NCI-H1694 treated with DMSO at 0.1 percent for 48 hours (cell line): Measurements from ENCODE around the gene PAK5.

Experiments used
- DNase-seq: peaks from one replicate; lab custom pipeline; 2025; lab: John Stamatoyannopoulos, UW

Gene PAK5

DNA sequence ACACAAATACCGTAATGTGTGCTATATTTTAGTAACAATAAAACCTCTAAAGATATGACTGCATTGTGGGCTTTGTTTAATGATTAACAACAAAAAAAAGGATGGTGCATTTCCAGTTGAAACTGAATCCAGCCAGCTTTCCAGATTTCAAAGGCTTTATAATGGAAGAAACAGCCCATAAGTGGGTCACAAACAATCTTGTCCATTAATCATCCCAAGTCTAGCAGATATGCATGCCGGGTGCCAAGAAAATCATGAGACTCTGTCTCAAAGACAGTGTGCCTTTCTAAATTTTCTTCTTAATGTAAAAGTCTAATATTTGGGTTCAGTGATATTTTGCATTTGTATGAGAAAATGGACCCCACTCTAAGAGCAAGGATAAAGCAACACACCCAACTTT, 345.1 kb downstream of the PAK5 start:
- DNase-seq: no peak

DNA sequence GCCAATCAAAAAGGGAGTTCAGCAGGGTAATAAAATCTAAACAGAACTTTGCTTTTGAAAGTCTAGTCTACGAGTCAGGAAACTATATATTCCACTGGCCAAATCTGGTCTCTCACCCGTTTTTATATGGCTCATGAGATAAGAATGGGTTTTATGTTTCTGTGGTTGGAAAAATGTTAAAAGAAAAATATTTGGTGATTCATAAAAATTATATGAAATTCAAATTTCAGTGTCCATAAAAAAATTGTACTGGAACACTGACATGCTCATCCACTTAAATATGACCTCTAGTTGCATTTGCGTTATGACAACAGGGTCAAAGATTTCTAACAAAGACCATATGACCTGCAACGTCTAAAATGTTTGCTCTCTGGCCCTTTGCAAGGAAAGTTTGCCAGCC, 346.8 kb downstream of the PAK5 start:
- DNase-seq: no peak

DNA sequence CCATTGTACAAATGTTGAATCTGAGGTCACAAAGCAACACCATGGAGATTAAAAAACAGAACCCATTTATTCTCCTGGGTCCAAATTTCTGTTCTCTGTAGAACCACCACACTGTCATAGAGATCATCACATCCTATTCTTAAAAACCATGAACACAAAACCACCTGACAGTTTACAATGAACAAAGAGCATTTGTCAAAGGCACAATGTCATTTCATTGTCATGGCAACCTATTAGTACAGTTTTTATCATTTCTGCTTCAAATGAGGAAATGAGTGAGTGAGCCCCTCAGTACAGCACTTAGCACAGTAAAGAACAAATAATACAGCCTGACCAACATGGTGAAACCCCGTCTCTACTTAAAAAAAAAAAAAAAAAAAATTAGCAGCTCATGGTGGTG, 347.6 kb downstream of the PAK5 start:
- DNase-seq: no peak

DNA sequence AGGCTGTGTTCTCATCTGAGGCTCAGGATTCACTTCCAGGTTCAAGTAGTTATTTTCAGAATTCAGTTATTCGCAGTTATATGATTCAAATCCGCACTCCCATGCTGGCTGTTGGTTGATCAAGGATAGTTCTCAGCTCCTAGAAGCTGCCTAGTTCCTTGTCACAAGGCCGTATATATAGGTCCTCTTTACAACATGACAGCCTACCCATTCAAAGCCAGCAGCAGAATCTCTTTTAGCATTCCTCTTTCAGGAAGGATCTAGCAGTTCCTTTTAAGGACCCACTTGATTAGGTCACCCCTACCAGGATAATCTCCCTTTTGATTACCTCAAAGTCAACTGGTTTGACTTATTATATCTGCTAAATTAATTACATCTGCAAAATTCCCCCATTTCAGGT, 348.2 kb downstream of the PAK5 start:
- DNase-seq: no peak

DNA sequence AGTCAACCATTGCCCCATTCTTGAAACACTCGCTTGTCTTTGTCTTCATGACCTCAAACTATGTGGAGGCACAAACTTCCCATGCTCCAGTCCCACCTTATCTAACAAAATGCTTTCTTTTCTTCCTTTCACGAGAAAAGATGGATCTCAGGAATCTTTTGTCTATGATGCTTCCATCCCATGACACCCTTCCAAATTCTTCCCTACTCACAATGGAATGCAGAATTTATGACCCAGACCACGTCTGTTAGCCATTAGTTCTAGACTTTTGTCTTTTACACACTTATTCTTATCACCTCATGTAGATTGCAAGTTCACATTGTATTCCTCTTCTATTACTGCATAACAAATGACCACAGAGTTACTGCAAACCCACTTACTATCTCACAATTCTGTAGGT, 348.7 kb downstream of the PAK5 start:
- DNase-seq: no peak

DNA sequence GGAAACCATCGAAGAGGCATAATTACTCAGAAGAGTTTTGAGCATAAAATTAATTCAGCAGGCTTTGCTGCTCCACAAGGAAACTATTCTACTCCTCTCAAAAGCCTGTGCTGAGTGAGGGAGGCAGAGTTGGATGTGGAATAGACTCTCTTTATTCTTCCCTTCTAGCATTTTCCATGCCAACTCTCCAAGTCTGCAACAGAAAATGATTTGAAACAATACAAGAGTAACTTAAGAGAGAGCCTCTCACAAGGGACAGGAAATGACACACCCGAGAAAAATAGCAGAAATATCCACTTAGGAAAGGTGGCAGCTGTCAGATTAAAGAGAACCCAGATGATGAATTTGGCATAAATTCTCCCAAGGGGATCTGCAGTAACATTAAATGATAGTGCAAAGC, 350.8 kb downstream of the PAK5 start:
- DNase-seq: no peak
